ENCODE measurements around the gene UBE2G2. TPM values are rescaled to one million over a fixed set of nuclear protein-coding genes. Genes with fewer than 3 reads are reported as not detected.
A peak's percentile ranks its signal among the peaks of the same experiment; 100 is the strongest.

Gene UBE2G2
- total RNA-seq, 1 experiment from 2014 or later = 159 TPM

GRCh38 chr21:44736291-44737004 lies 65.2 kb downstream of the UBE2G2 start:
- no TSS peak for BruUV-seq (replicated peaks)
- Histone ChIP-seq H3K9me2 (replicated peaks; ENCODE audit: low read length) (no peaks in the 10 kb centered on the region), H3K9ac (ENCODE audit: low read length) (peak overlapping the region; percentile 44; the same call in 1 of the 2 replicates), H2AFZ (ENCODE audit: low read length) (no peak overlapping the region), H3K27me3 (ENCODE audit: low read length) (no peaks in the 10 kb centered on the region), H4K20me1 (ENCODE audit: low read length) (no peaks in the 10 kb centered on the region), H3K27ac (ENCODE audit: low read length) (peak overlapping the region; percentile 67), H3K79me2 (ENCODE audit: low read length) (no peaks in the 10 kb centered on the region), H3F3A (ENCODE audit: low read length, unreplicated experiment) (no peaks in the 10 kb centered on the region), H3K36me3 (ENCODE audit: low read depth, low read length) (peaks cover 16% of the 10 kb centered on the region; the same call in 1 of the 2 replicates), H3K4me2 (ENCODE audit: low read length) (peak overlapping the region; percentile 40), H3K9me3 (ENCODE audit: low read length) (peaks cover 13% of the 10 kb centered on the region; the same call in 1 of the 2 replicates), H3K4me1 (ENCODE audit: insufficient read depth, low read length) (peaks cover 24% of the 10 kb centered on the region), H3K4me3 (ENCODE audit: low read length) (no peak overlapping the region)
- intact Hi-C loops (cut with micrococcal nuclease) = no loop called here
- ChIA-PET CTCF (no interaction called here), POLR2A (ENCODE audit: unreplicated experiment) (interaction anchor here (0.6 to 0.9 kb wide), 2 partner anchors 17 to 63 kb away, joined by 4 read pairs; no protein-coding TSS in a partner anchor)
- TF ChIP-seq CTCF (conservative IDR thresholded peaks at IDR 0.05; ENCODE audit: low read depth, low read length) (no peak), EZH2 (IDR thresholded peaks at IDR 0.05; ENCODE audit: low read length, unreplicated experiment) (no peak), EZH2phosphoT487 (IDR thresholded peaks at IDR 0.05; ENCODE audit: borderline replicate concordance, low read length) (no peak)
- DNase-seq (peak; percentile 93), ATAC-seq (peak; percentile 77)

GRCh38 chr21:44735821-44736220 lies 65.8 kb downstream of the UBE2G2 start:
- no peaks in the 10 kb centered on the region for H3K9me2 ChIP-seq (replicated peaks; ENCODE audit: low read length)
- H3K4me1 ChIP-seq (ENCODE audit: insufficient read depth, low read length) = peaks cover 24% of the 10 kb centered on the region
- DNase-seq = no peak
- POLR2A ChIA-PET (ENCODE audit: unreplicated experiment) = interaction anchor here (0.6 to 0.9 kb wide), 2 partner anchors 17 to 64 kb away, joined by 4 read pairs; no protein-coding TSS in a partner anchor
- H3K9ac ChIP-seq (ENCODE audit: low read length) = 0 out of 2 replicates have a peak overlapping the region, but pooled peaks have one; percentile 44
- no TSS peak for BruUV-seq (replicated peaks)
- peak overlapping the region; percentile 67 for H3K27ac ChIP-seq (ENCODE audit: low read length)
- H3K79me2 ChIP-seq (ENCODE audit: low read length) = no peaks in the 10 kb centered on the region
- H3K4me3 ChIP-seq (ENCODE audit: low read length) = no peak overlapping the region
- H2AFZ ChIP-seq (ENCODE audit: low read length) = no peak overlapping the region
- H3K4me2 ChIP-seq (ENCODE audit: low read length) = no peak overlapping the region
- peaks cover 16% of the 10 kb centered on the region; the same call in 1 of the 2 replicates for H3K36me3 ChIP-seq (ENCODE audit: low read depth, low read length)
- CTCF ChIA-PET = no interaction called here
- intact Hi-C loops (cut with micrococcal nuclease) = no loop called here
- H3K27me3 ChIP-seq (ENCODE audit: low read length) = no peaks in the 10 kb centered on the region
- H3K9me3 ChIP-seq (ENCODE audit: low read length) = peaks cover 13% of the 10 kb centered on the region; the same call in 1 of the 2 replicates
- TF ChIP-seq CTCF (conservative IDR thresholded peaks at IDR 0.05; ENCODE audit: low read depth, low read length) (no peak), EZH2 (IDR thresholded peaks at IDR 0.05; ENCODE audit: low read length, unreplicated experiment) (no peak), EZH2phosphoT487 (IDR thresholded peaks at IDR 0.05; ENCODE audit: borderline replicate concordance, low read length) (no peak)
- H4K20me1 ChIP-seq (ENCODE audit: low read length) = no peaks in the 10 kb centered on the region
- H3F3A ChIP-seq (ENCODE audit: low read length, unreplicated experiment) = no peaks in the 10 kb centered on the region
- ATAC-seq = no peak

GRCh38 chr21:44734841-44735240 lies 66.8 kb downstream of the UBE2G2 start:
- H3K79me2 ChIP-seq (ENCODE audit: low read length) = no peaks in the 10 kb centered on the region
- no peak overlapping the region for H2AFZ ChIP-seq (ENCODE audit: low read length)
- H3K36me3 ChIP-seq (ENCODE audit: low read depth, low read length) = peaks cover 16% of the 10 kb centered on the region; the same call in 1 of the 2 replicates
- H4K20me1 ChIP-seq (ENCODE audit: low read length) = no peaks in the 10 kb centered on the region
- no peak overlapping the region for H3K9ac ChIP-seq (ENCODE audit: low read length)
- no peak for ATAC-seq
- H3K27me3 ChIP-seq (ENCODE audit: low read length) = no peaks in the 10 kb centered on the region
- peaks cover 24% of the 10 kb centered on the region for H3K4me1 ChIP-seq (ENCODE audit: insufficient read depth, low read length)
- ChIA-PET POLR2A (ENCODE audit: unreplicated experiment) (interaction anchor here (0.6 kb wide), 1 partner anchor 782 kb away, joined by 3 read pairs; no protein-coding TSS in a partner anchor), CTCF (no interaction called here)
- no peak overlapping the region for H3K4me2 ChIP-seq (ENCODE audit: low read length)
- no TSS peak for BruUV-seq (replicated peaks)
- H3F3A ChIP-seq (ENCODE audit: low read length, unreplicated experiment) = no peaks in the 10 kb centered on the region
- intact Hi-C loops (cut with micrococcal nuclease) = no loop called here
- peaks cover 13% of the 10 kb centered on the region; the same call in 1 of the 2 replicates for H3K9me3 ChIP-seq (ENCODE audit: low read length)
- H3K27ac ChIP-seq (ENCODE audit: low read length) = no peak overlapping the region
- no peaks in the 10 kb centered on the region for H3K9me2 ChIP-seq (replicated peaks; ENCODE audit: low read length)
- DNase-seq = no peak
- TF ChIP-seq EZH2 (IDR thresholded peaks at IDR 0.05; ENCODE audit: low read length, unreplicated experiment) (no peak), CTCF (conservative IDR thresholded peaks at IDR 0.05; ENCODE audit: low read depth, low read length) (no peak)
- H3K4me3 ChIP-seq (ENCODE audit: low read length) = no peak overlapping the region
